NCI-H2081 treated with DMSO at 0.1 percent for 48 hours (cell line): ENCODE results near the gene CYS1.
A peak's percentile ranks its signal among the peaks of the same experiment; 100 is the strongest.
"Not testable (repeated sequence)": the region's sequence is repeated elsewhere in the genome, so short reads cannot be mapped to it uniquely, and the experiment has no call there.

Source experiments
- DNase-seq: peaks from one replicate; lab custom pipeline; 2025; lab: John Stamatoyannopoulos, UW

Gene CYS1

GRCh38 chr2:10091889-10092244, 11.7 kb upstream of the CYS1 start:
- not testable (repeated sequence) for DNase-seq

- no peak for DNase-seq
Measured at GRCh38 chr2:10091182-10091888, 11.1 kb upstream of the CYS1 start.

GRCh38 chr2:10089565-10090190, 9.5 kb upstream of the CYS1 start:
- DNase-seq, result no peak

DNA sequence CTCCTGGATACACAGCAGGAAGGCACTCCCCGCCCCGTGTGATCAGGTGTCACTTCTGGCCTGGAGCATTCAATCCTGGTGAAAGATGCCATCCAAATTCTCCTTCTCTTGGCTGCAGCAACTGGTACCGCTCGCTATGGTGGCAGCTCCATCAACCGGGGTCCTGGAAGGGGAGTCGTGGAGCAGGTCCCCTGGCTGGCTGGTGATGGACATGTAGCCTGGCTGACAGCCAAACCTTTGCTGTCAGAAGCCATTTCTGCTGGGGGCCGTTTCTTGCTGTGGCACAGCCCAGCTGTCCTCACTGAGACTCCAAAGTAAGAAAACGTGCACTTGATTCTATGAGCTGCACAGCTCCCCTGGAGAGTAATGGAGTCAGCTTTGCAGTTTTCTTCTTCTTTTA, 7.1 kb upstream of the CYS1 start:
- no peak for DNase-seq

DNA sequence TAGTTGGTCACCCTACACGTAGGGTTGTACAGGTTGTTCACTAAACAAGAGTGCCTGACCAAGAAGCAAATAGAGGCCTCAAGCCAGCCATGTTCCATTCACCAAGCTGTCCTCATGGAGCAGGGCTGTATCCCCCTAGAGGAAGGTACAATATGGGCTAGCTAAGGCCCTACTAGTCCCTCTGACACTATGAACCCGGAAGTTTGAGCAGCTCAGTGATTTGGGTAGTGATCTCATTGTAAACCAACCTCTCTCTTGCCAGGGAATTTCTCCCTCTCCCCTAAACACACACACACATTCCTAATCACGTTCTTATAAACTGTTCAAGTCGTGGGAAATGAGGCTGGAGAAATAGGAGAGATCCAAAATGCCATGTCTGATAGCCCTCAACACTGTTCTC, 6.7 kb upstream of the CYS1 start:
- no peak for DNase-seq

DNA sequence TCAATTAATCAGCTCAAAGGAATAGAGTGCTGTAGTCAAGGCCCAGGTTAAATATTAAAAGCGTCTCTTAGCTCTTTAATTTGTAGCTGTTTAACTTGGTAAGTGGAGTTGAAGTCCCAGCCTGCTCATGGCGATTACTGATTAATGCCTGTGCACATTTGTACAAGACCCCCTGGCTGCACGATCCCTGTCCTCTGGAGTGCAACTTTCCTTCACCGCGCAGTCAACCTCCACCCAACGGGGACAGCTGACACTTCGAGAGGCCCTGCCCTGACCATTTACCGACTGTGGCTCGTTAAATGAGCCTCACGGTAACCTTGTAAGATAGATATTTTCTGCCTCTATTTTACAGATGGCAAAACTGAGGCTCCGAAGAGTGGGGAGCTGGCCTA, 5.5 kb upstream of the CYS1 start:
- no peak for DNase-seq

GRCh38 chr2:10085043-10085667, 4.9 kb upstream of the CYS1 start:
- DNase-seq, result no peak

GRCh38 chr2:10084223-10084865, 4.1 kb upstream of the CYS1 start:
- no peak for DNase-seq

DNA sequence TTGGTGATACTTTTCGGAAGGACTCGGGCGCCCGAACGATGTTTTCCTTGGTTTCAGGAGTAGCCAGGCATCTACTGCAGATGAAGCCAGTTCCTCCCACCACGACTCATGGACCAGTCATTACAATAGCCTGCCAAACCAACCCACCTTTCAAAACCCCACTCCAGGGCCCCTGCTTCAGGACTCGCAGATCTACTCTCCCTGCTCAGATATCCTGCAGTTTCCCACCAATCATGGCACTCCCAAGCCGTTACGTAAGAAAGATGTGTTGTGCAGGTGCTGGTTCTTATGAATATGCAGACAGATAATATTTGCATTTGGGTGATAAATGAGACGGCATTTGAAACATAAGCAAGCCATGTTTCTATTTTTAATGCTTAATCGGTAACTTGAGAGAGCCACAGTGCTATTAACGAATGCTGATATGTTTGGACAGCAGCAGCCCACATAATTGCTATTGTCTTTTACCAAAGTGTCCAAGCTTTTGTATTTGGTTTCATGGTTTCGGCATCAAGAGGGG, 3.5 kb upstream of the CYS1 start:
- DNase-seq, result peak; percentile 20

- no peak for DNase-seq
Measured at GRCh38 chr2:10083046-10083445, 2.8 kb upstream of the CYS1 start.

DNA sequence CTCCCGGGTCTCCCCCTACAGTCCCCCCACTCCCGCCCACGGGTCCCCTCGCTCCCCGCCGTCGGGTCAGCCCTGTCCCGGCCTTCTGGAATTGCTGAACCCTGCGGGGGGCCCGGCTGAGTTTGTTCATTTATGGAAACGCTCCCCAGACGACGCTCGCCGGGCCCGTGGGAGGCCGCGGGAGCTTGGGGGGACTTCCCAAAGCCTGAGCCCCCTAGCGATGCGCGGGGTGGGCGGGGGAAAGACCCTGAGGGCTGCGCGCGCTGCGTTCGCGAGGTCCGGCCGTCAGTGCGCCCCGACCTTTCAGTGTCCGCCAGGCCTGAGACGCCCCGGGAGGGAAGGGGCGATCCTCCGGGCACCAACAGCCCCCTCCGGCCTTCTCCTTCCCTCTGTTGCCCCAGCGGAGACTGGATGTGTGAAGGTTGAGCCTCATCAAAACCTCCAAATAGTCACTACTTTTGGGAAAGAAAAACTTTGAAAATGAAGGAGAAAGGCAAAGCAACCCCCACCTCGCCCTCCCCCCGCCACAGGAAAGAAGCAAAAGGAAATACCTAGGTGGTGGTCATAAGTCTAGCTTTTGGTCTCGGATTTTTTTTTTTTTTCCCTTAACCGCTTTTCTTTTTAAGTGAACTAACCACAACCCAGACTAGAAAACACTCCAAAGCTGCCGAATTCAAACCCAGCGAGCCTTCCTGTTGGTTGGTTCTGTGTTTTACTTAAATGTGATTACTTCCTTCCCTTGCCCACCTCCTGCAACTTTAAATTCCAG, 509 bp upstream of the CYS1 start:
- no peak for DNase-seq

- no peak for DNase-seq
Measured at GRCh38 chr2:10079266-10079869, 843 bp downstream of the CYS1 start.

DNA sequence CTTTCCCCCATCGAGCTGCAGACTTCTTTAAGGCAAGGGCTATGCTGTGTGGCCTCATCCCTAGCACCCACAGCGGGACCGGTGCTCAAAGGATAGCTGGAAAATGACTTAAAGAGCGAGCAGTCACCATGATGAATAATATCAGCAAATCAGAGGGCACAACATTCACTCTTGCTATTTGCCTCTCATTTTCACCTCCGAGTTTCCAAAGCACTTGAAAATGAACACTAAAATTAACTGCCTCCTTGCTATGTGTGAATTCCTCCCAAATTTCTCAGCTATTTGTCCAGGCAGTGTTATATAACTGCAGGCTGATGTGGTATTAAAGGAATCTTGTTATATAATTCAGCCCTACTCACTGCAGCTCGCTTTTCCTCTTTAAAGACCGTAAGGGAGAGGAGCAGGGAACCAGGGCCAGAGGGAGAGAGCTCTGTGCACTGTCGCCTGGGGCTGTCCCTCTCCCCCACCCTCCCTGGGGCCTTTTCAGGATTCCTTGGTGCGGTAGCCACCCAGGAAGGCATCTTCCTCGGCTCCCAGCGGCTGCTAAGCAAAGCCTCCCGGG, 1.4 kb downstream of the CYS1 start:
- no peak for DNase-seq

DNA sequence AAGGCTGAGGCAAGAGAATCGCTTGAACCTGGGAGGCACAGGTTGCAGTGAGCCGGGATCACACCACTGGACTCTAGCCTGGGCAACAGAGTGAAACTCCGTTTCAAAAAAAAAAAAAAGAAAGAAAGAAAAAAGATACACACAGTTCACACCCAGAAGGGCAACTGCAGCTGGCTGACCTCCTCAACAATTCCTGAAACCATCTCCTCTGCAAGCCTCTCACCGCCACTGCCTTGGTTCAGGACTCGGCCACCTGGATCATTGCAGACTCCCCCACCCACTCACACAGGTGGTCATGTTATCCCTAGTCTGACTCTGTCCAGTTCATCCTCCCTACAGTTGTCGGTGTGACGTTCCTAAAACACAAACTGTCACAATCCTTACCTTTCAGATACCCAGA, 2.2 kb downstream of the CYS1 start:
- no peak for DNase-seq

- DNase-seq, result no peak
Measured at GRCh38 chr2:10076988-10077527, 3.2 kb downstream of the CYS1 start.

DNA sequence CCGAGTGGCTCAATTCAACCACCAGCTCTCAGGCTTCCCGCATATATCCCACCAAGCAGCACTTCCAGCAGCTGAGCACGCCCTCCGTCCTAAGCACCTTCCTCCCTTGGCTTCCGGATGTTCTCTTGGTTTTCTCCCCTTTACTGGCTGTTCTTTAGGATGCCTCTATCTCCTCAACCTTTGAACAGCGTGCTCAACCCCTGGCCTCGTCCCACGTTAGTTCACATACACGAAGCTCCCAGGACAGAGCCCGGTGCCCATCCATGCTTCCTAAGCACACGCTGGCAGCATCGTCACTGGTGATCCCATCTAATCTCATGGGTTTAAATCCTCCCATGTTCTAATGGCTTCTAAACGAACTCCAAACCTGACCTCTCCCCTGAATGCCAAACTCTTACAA, 3.7 kb downstream of the CYS1 start:
- no peak for DNase-seq

GRCh38 chr2:10075571-10076209, 4.5 kb downstream of the CYS1 start:
- no peak for DNase-seq

- no peak for DNase-seq
Measured at GRCh38 chr2:10075101-10075500, 5.1 kb downstream of the CYS1 start.

DNA sequence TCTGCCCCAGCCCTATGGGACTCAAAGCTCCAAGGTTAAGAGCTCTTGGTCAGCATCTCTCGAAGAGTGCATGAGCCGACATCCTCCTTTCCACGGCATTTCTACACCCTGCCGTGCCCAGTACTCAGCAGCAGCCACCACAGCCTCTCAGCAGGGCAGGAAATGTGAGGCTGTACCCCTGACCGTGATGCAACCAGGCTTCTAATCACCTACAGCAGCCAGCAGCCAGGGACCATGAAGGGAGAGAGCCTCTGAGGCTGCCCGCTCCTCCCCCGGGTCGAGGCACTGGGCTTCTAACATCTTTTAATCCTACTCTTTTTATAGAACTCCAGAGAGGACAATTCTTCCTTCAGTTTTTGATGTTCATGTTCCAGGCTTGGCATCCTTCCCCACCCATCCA, 6.5 kb downstream of the CYS1 start:
- DNase-seq, result no peak

DNA sequence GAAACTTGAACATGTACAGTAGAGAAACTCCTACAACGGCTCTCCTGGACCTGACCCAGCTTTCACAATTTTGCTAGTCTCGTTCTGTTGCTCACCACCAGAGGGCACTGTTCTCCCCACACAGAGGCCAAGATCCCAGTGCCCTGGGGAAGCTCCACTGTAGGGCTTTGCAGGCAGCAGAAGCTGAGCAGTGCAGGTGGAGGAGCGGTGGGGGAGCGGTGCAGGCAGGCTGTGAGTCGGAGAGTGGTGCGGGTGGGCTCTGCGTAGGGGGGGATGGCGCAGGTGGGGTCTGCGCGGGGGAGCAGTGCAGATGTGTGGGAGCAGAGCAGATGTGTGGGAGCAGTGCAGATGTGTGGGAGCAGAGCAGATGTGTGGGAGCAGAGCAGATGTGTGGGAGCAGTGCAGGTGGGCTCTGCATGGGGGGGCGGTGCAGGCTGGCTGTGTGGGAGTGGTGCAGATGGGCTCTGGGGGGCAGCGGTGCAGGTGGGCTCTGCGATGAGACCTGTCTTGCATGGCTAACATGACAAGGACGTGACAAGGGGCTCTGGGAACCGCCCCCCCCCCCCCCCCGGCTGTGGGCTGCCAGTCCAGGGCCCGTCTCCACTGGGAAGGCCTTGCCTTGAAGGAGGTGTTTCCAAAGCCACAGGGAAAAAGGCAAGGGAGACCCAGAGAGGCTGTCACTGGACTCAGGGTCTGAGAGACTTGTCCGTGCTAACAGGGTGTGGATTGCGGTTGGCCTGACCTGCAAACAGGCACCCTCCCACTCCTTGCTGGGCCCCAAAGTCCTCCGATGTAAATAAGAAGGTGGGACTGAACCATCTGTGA, 7.3 kb downstream of the CYS1 start:
- DNase-seq, result peak; percentile 55
